DOHH2 (cell line): ENCODE data around the gene OXCT1.
"Not testable (repeated sequence)": the region's sequence is repeated elsewhere in the genome, so short reads cannot be mapped to it uniquely, and the experiment has no call there.

Experiments used
- H3F3A ChIP-seq: fragments of 200-600 bp; sonication (generic), shearing (Covaris generic); 2 replicates; pipeline ENCODE4 v1.6.0; 2016; ENCODE audit warnings: antibody characterized with exemption, mild to moderate bottlenecking; ENCODE audit not compliant: control insufficient read depth, insufficient read depth
- H3K27ac ChIP-seq: fragments of 200-600 bp; sonication (generic); 2 replicates; pipeline ENCODE4 v1.5.1; 2014; ENCODE audit warnings: low read depth, mild to moderate bottlenecking, low read length, moderate library complexity
- H3K27me3 ChIP-seq: fragments of 200-600 bp; sonication (generic); 2 replicates; pipeline ENCODE4 v1.6.1; 2014; ENCODE audit warnings: mild to moderate bottlenecking, low read length, mixed read lengths; ENCODE audit not compliant: control insufficient read depth
- H3K36me3 ChIP-seq: fragments of 200-600 bp; sonication (generic); 2 replicates; pipeline ENCODE4 v1.6.1; 2014; ENCODE audit warnings: mild to moderate bottlenecking, low read length, moderate library complexity, mixed read lengths; ENCODE audit not compliant: control insufficient read depth
- H3K4me1 ChIP-seq: fragments of 200-600 bp; sonication (generic); 2 replicates; pipeline ENCODE4 v1.6.1; 2014; ENCODE audit warnings: mild to moderate bottlenecking, low read length, mixed read lengths; ENCODE audit not compliant: control insufficient read depth
- H3K4me2 ChIP-seq: fragments of 200-600 bp; sonication (generic); 2 replicates; pipeline ENCODE4 v1.6.0; 2014; ENCODE audit warnings: mild to moderate bottlenecking, low read length, moderate library complexity
- H3K4me3 ChIP-seq: fragments of 200-600 bp; sonication (generic); 2 replicates; pipeline ENCODE4 v1.5.1; 2014; ENCODE audit warnings: mild to moderate bottlenecking, low read length, mixed read lengths
- H3K79me2 ChIP-seq: fragments of 200-600 bp; sonication (generic); 2 replicates; pipeline ENCODE4 v1.6.1; 2014; ENCODE audit warnings: mild to moderate bottlenecking, low read length, mixed read lengths; ENCODE audit not compliant: control insufficient read depth
- H3K9me2 ChIP-seq: fragments of 200-600 bp; sonication (generic); replicated peaks from 2 replicates; pipeline ENCODE4 v1.6.1; 2014; ENCODE audit warnings: mild to moderate bottlenecking, low read length, mixed read lengths; ENCODE audit not compliant: control insufficient read depth
- H3K9me3 ChIP-seq: fragments of 200-600 bp; sonication (generic); 2 replicates; pipeline ENCODE4 v1.6.1; 2014; ENCODE audit warnings: antibody characterized with exemption, low read length, mixed read lengths; ENCODE audit not compliant: control insufficient read depth, insufficient read depth
- H4K20me1 ChIP-seq: fragments of 200-600 bp; sonication (generic); 2 replicates; pipeline ENCODE4 v1.6.0; 2014; ENCODE audit warnings: low read depth, mild to moderate bottlenecking, antibody characterized with exemption, low read length, moderate library complexity; ENCODE audit not compliant: control insufficient read depth, insufficient read depth
- EZH2phosphoT487 ChIP-seq: fragments of 200-600 bp; sonication (generic); IDR thresholded peaks from 2 replicates; pipeline ENCODE4 v1.6.1; 2017; ENCODE audit warnings: borderline replicate concordance, mild to moderate bottlenecking, antibody characterized with exemption, low read length, moderate library complexity, mixed read lengths
- TF ChIP-seq, protein P1 (sequence below): fragments of 200-600 bp; sonication (generic); IDR thresholded peaks from one replicate; pipeline ENCODE4 v1.5.1; 2014; ENCODE audit warnings: antibody characterized with exemption, mild to moderate bottlenecking, low read depth, low read length; ENCODE audit not compliant: poor library complexity, severe bottlenecking

Gene OXCT1

DNA sequence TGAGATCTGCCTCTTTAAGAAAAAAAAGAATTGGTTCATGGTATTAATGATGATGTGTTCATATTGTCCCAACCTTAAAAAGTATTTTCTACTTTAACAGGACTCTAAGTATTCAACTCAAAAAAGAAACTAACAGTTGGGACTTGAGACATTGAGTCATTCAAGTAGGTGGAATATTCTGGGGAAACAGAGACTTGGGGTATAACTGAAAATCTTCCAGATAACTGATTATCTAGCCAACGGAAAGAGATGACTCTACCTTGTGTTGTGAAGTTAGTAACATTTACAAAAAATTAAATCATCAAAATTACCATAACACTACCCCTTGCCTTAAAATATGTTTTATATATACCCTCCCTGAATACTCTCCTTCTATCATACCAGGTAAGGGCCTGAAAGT lies 19.1 kb downstream of the OXCT1 start:
- no peaks in the 10 kb centered on the region for H4K20me1 ChIP-seq
- TF ChIP-seq EZH2phosphoT487 = no peak
- TF ChIP-seq, protein P1, sequence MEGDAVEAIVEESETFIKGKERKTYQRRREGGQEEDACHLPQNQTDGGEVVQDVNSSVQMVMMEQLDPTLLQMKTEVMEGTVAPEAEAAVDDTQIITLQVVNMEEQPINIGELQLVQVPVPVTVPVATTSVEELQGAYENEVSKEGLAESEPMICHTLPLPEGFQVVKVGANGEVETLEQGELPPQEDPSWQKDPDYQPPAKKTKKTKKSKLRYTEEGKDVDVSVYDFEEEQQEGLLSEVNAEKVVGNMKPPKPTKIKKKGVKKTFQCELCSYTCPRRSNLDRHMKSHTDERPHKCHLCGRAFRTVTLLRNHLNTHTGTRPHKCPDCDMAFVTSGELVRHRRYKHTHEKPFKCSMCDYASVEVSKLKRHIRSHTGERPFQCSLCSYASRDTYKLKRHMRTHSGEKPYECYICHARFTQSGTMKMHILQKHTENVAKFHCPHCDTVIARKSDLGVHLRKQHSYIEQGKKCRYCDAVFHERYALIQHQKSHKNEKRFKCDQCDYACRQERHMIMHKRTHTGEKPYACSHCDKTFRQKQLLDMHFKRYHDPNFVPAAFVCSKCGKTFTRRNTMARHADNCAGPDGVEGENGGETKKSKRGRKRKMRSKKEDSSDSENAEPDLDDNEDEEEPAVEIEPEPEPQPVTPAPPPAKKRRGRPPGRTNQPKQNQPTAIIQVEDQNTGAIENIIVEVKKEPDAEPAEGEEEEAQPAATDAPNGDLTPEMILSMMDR = no peak
- H3F3A ChIP-seq = no peaks in the 10 kb centered on the region
- no peaks in the 10 kb centered on the region for H3K9me2 ChIP-seq
- H3K79me2 ChIP-seq = 0 out of 2 replicates have a peak, but pooled peaks cover 2% of the 10 kb centered on the region
- no peaks in the 10 kb centered on the region for H3K27me3 ChIP-seq
- H3K9me3 ChIP-seq = peaks cover 8% of the 10 kb centered on the region
- H3K27ac ChIP-seq = no peak overlapping the region
- H3K36me3 ChIP-seq = peaks cover 71% of the 10 kb centered on the region
- no peak overlapping the region for H3K4me2 ChIP-seq
- no peak overlapping the region for H3K4me3 ChIP-seq
- H3K4me1 ChIP-seq = no peaks in the 10 kb centered on the region

DNA sequence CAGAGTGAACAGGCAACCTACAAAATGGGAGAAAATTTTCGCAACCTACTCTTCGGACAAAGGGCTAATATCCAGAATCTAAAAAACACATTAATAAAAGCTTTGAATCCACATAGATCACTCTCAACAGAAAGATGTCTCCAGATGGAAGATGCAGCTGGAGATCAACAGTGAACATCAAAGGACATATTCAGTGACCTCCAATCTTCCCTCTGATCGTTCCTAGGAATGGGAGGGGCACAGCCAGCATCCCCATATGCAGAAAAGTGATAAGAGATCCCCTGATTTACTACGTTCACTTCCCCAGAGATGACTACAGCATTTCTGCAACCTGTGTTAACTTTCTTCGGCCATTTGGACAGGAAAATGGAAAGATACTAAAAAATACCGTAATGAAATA lies 21.2 kb downstream of the OXCT1 start:
- Histone ChIP-seq H3K9me3 (peaks cover 8% of the 10 kb centered on the region), H3K4me3 (no peak overlapping the region), H3K9me2 (no peaks in the 10 kb centered on the region), H3F3A (peaks cover 16% of the 10 kb centered on the region), H4K20me1 (no peaks in the 10 kb centered on the region), H3K27me3 (no peaks in the 10 kb centered on the region), H3K4me1 (no peaks in the 10 kb centered on the region; the same call in 1 of the 2 replicates), H3K27ac (no peak overlapping the region), H3K36me3 (peaks cover 59% of the 10 kb centered on the region), H3K79me2 (0 out of 2 replicates have a peak, but pooled peaks cover 2% of the 10 kb centered on the region), H3K4me2 (no peak overlapping the region)
- no peak for TF ChIP-seq EZH2phosphoT487
- TF ChIP-seq, protein P1 = no peak

- H3K27ac ChIP-seq, H3K27me3 ChIP-seq, H4K20me1 ChIP-seq, H3K4me2 ChIP-seq, H3K9me3 ChIP-seq, H3K79me2 ChIP-seq, H3K4me3 ChIP-seq, H3K9me2 ChIP-seq: not testable (repeated sequence)
- H3K4me1 ChIP-seq = peaks cover 15% of the 10 kb centered on the region
- H3F3A ChIP-seq = peaks cover 19% of the 10 kb centered on the region
- peaks cover 59% of the 10 kb centered on the region for H3K36me3 ChIP-seq
These were observed 24.5 kb downstream of the OXCT1 start for GRCh38 chr5:41845751-41846150.

GRCh38 chr5:41844502-41844901 lies 25.7 kb downstream of the OXCT1 start:
- peaks cover 15% of the 10 kb centered on the region for H3K4me1 ChIP-seq
- no peaks in the 10 kb centered on the region for H3K27me3 ChIP-seq
- peaks cover 56% of the 10 kb centered on the region for H3K36me3 ChIP-seq
- H3K4me3 ChIP-seq = no peak overlapping the region
- H3K27ac ChIP-seq = no peak overlapping the region
- peaks cover 2% of the 10 kb centered on the region; the same call in 1 of the 2 replicates for H3K9me3 ChIP-seq
- no peaks in the 10 kb centered on the region for H4K20me1 ChIP-seq
- H3F3A ChIP-seq = peaks cover 19% of the 10 kb centered on the region
- H3K79me2 ChIP-seq = 0 out of 2 replicates have a peak, but pooled peaks cover 2% of the 10 kb centered on the region
- H3K9me2 ChIP-seq = no peaks in the 10 kb centered on the region
- no peak overlapping the region for H3K4me2 ChIP-seq
- TF ChIP-seq EZH2phosphoT487 = no peak
- TF ChIP-seq, protein P1 = no peak
